ENCODE measurements around the gene SIN3A. TPM values are rescaled to one million over a fixed set of nuclear protein-coding genes. Genes with fewer than 3 reads are reported as not detected.

The SIN3A gene
- total and polyA plus RNA-seq, 4 donors: 6.8 to 21.9 (median 13.3) TPM

DNA sequence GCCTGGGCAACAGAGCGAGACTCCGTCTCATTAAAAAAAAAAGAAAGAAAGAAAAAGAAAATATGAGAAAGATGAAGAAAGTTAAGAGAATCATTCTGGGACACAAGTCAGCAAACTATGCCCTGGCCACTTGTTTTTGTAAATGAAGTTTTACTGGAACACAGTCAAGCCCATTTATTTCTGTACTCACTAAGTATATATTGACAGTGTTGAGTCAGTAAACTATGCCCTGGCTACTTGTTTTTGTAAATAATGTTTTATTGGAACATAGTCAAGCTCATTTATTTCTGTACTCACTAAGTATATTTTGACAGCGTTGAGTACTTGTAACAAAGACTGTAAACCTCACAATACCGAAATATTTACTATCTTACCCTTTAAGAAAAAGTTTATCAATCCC is 42.2 kb upstream of the SIN3A start:
- H3K9ac ChIP-seq (ENCODE audit: low read depth in 1 of 2, low read length in 2 of 2): peak overlapping the region in 1 of 2 donors; percentile 12
- H3K9me3 ChIP-seq (ENCODE audit: control insufficient read depth in 4 of 4, low read length in 3 of 4): no peaks in the 10 kb centered on the region
- H3K36me3 ChIP-seq (ENCODE audit: control insufficient read depth in 4 of 4, insufficient read depth in 3 of 4, low read depth in 1 of 4, low read length in 3 of 4): peaks cover 1 to 12% (median 5%) of the 10 kb centered on the region in 4 donors
- no peak for DNase-seq (ENCODE audit: low spot score)
- H3K27me3 ChIP-seq (ENCODE audit: control insufficient read depth in 4 of 4, insufficient read depth in 4 of 4, low read length in 3 of 4): no peaks in the 10 kb centered on the region
- H3K27ac ChIP-seq (ENCODE audit: low read depth in 1 of 2, low read length in 2 of 2): peak overlapping the region; percentile 89 to 91
- peak overlapping the region in 1 of 3 donors; percentile 18 for H3K4me3 ChIP-seq (ENCODE audit: low read depth in 1 of 3, low read length in 3 of 3)
- WGBS: 45% methylated on average over 4 of the region's 4 CpGs
- TF ChIP-seq, protein P1, sequence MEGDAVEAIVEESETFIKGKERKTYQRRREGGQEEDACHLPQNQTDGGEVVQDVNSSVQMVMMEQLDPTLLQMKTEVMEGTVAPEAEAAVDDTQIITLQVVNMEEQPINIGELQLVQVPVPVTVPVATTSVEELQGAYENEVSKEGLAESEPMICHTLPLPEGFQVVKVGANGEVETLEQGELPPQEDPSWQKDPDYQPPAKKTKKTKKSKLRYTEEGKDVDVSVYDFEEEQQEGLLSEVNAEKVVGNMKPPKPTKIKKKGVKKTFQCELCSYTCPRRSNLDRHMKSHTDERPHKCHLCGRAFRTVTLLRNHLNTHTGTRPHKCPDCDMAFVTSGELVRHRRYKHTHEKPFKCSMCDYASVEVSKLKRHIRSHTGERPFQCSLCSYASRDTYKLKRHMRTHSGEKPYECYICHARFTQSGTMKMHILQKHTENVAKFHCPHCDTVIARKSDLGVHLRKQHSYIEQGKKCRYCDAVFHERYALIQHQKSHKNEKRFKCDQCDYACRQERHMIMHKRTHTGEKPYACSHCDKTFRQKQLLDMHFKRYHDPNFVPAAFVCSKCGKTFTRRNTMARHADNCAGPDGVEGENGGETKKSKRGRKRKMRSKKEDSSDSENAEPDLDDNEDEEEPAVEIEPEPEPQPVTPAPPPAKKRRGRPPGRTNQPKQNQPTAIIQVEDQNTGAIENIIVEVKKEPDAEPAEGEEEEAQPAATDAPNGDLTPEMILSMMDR (IDR thresholded peaks at IDR 0.05; ENCODE audit: low read depth, low read length, missing input control): no peak
- TF ChIP-seq SP1 (IDR thresholded peaks at IDR 0.05) (peak; percentile 51), TAF1 (conservative IDR thresholded peaks at IDR 0.05) (no peak), HNF4G (IDR thresholded peaks at IDR 0.05) (no peak), EGR1 (IDR thresholded peaks at IDR 0.05; ENCODE audit: low read depth in 2 of 2) (no peak), FOXA1 (IDR thresholded peaks at IDR 0.05) (peak; percentile 56), HNF4A (conservative IDR thresholded peaks at IDR 0.05) (peak; percentile 36 to 58), YY1 (IDR thresholded peaks at IDR 0.05) (peak; percentile 23), JUND (IDR thresholded peaks at IDR 0.05) (peak; percentile 16 to 35), GABPA (IDR thresholded peaks at IDR 0.05 in 1 of 2, conservative IDR thresholded peaks at IDR 0.05 in 1 of 2) (no peak), RXRA (IDR thresholded peaks at IDR 0.05) (peak in 1 of 2 donors; percentile 44), FOXA2 (IDR thresholded peaks at IDR 0.05) (peak; percentile 83), MAX (IDR thresholded peaks at IDR 0.05) (no peak), RAD21 (IDR thresholded peaks at IDR 0.05) (peak in 1 of 2 donors; percentile 8)
- TF ChIP-seq, protein P2, sequence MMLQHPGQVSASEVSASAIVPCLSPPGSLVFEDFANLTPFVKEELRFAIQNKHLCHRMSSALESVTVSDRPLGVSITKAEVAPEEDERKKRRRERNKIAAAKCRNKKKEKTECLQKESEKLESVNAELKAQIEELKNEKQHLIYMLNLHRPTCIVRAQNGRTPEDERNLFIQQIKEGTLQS (IDR thresholded peaks at IDR 0.05): no peak
- TF ChIP-seq, protein P3, sequence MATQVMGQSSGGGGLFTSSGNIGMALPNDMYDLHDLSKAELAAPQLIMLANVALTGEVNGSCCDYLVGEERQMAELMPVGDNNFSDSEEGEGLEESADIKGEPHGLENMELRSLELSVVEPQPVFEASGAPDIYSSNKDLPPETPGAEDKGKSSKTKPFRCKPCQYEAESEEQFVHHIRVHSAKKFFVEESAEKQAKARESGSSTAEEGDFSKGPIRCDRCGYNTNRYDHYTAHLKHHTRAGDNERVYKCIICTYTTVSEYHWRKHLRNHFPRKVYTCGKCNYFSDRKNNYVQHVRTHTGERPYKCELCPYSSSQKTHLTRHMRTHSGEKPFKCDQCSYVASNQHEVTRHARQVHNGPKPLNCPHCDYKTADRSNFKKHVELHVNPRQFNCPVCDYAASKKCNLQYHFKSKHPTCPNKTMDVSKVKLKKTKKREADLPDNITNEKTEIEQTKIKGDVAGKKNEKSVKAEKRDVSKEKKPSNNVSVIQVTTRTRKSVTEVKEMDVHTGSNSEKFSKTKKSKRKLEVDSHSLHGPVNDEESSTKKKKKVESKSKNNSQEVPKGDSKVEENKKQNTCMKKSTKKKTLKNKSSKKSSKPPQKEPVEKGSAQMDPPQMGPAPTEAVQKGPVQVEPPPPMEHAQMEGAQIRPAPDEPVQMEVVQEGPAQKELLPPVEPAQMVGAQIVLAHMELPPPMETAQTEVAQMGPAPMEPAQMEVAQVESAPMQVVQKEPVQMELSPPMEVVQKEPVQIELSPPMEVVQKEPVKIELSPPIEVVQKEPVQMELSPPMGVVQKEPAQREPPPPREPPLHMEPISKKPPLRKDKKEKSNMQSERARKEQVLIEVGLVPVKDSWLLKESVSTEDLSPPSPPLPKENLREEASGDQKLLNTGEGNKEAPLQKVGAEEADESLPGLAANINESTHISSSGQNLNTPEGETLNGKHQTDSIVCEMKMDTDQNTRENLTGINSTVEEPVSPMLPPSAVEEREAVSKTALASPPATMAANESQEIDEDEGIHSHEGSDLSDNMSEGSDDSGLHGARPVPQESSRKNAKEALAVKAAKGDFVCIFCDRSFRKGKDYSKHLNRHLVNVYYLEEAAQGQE (IDR thresholded peaks at IDR 0.05): peak; percentile 53
- H3K4me1 ChIP-seq (ENCODE audit: control insufficient read depth in 4 of 4, insufficient read depth in 4 of 4, low read length in 3 of 4): peaks cover 7 to 16% (median 8%) of the 10 kb centered on the region in 4 donors

- WGBS: 69% methylated on average over 1 of the region's 1 CpG
- no peak overlapping the region for H3K27ac ChIP-seq (ENCODE audit: low read depth in 1 of 2, low read length in 2 of 2)
Observed at GRCh38 chr15:75483961-75484360, 32.5 kb upstream of the SIN3A start.

More at GRCh38 chr15:75483961-75484360, 32.5 kb upstream of the SIN3A start:
- peaks cover 0 to 14% (median 6%) of the 10 kb centered on the region in 4 donors for H3K36me3 ChIP-seq (ENCODE audit: control insufficient read depth in 4 of 4, insufficient read depth in 3 of 4, low read depth in 1 of 4, low read length in 3 of 4)
- H3K4me3 ChIP-seq (ENCODE audit: low read depth in 1 of 3, low read length in 3 of 3): no peak overlapping the region
- H3K9ac ChIP-seq (ENCODE audit: low read depth in 1 of 2, low read length in 2 of 2): no peak overlapping the region
- no peak for DNase-seq (ENCODE audit: low spot score)
- no peaks in the 10 kb centered on the region for H3K27me3 ChIP-seq (ENCODE audit: control insufficient read depth in 4 of 4, insufficient read depth in 4 of 4, low read length in 3 of 4)
- no peaks in the 10 kb centered on the region for H3K4me1 ChIP-seq (ENCODE audit: control insufficient read depth in 4 of 4, insufficient read depth in 4 of 4, low read length in 3 of 4)
- TF ChIP-seq RXRA (IDR thresholded peaks at IDR 0.05): no peak
- TF ChIP-seq, protein P1 (IDR thresholded peaks at IDR 0.05; ENCODE audit: low read depth, low read length, missing input control): no peak
- no peak for TF ChIP-seq HNF4A (conservative IDR thresholded peaks at IDR 0.05)
- no peak for TF ChIP-seq MAX (IDR thresholded peaks at IDR 0.05)
- no peak for TF ChIP-seq GABPA (IDR thresholded peaks at IDR 0.05 in 1 of 2, conservative IDR thresholded peaks at IDR 0.05 in 1 of 2)
- TF ChIP-seq, protein P3 (IDR thresholded peaks at IDR 0.05): no peak
- TF ChIP-seq, protein P2 (IDR thresholded peaks at IDR 0.05): no peak
- no peak for TF ChIP-seq FOXA2 (IDR thresholded peaks at IDR 0.05)
- TF ChIP-seq HNF4G (IDR thresholded peaks at IDR 0.05): no peak
- no peak for TF ChIP-seq SP1 (IDR thresholded peaks at IDR 0.05)
- no peaks in the 10 kb centered on the region for H3K9me3 ChIP-seq (ENCODE audit: control insufficient read depth in 4 of 4, low read length in 3 of 4)
